Uterus (tissue), 2 donors: ENCODE data around the gene IRAK1.

Experiments
- CTCF ChIP-seq, 4 experiments: fragments of 200-600 bp in 2 of 4; fragments of 450-650 bp in 2 of 4; sonication (generic) in 2 of 4; IDR thresholded peaks; one replicate each; pipeline ENCODE4 v1.5.1; 2016 to 2019; ENCODE audit warnings: antibody characterized with exemption in 4 of 4, mild to moderate bottlenecking in 2 of 4, moderate library complexity in 1 of 4
- POLR2A ChIP-seq, 2 donors: fragments of 450-650 bp; IDR thresholded peaks; one replicate each; pipeline ENCODE4 v1.6.1; 2016; ENCODE audit warnings: antibody characterized with exemption in 2 of 2, mild to moderate bottlenecking in 1 of 2, moderate library complexity in 1 of 2

- TF ChIP-seq CTCF (IDR thresholded peaks at IDR 0.05), result no peak
- TF ChIP-seq POLR2A (IDR thresholded peaks at IDR 0.05), result no peak
Observed at GRCh38 chrX:153984351-153985178, 35.1 kb downstream of the IRAK1 start.
